GM18909 (cell line): ENCODE measurements around the gene IRF9.
A peak's percentile ranks its signal among the peaks of the same experiment; 100 is the strongest.
"Not testable (repeated sequence)": the region's sequence is repeated elsewhere in the genome, so short reads cannot be mapped to it uniquely, and the experiment has no call there.

Source experiments
- ATAC-seq: cut with Tn5 transposase; IDR thresholded peaks from one replicate; pipeline ENCODE4 v1.9.1; 2021; ENCODE audit warnings: mild to moderate bottlenecking; ENCODE audit not compliant: unreplicated experiment, poor library complexity

The IRF9 gene

DNA sequence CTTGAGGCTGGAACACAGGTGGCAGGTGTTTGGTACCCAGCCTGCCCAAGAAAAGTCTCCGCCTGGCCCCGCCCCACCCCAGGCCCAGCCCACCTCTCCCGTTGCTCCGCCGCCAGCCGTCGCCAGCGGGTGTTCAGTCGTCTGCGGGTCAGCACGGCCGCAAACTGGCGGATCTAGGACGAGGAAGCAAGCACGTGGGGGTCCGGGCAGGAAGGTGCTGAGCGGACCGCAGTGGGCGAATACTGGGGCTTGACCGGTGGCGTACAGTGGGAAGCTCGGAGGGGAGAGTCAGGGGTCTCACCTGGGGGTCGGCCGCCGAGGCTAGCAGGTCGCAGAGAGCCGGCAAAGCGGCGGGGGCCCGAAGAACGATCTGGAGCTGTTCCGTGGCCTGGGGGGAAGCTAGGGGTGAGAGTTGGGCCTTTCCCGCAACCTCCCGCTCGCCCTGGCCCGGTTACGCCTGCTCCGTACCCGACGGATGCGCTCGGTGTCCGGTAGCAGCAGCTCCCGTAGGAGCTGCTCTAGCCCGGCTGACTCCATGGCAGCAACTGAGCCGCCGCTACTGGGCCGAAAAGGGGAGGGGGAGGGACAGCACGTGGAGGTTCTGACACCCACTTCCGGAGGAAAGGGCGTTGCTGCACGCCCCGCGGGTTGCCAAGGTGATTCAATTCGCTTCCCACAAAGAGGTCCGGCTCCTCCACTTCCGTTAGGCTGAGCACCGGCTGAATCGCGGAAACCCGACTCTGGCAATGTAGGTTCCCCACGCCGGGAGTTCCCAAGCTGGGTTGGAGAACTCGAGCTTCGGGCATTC is 27.4 kb downstream of the IRF9 start, which contains the start of gene IPO4:
TSS of gene IPO4 (minus strand) at position 566 of the 808 bp plus-strand sequence. CDS start at position 537, 29 bp downstream.
- peak; percentile 92 for ATAC-seq

- ATAC-seq: no peak
These were observed 28.0 kb downstream of the IRF9 start for GRCh38 chr14:24189059-24189375.

GRCh38 chr14:24189460-24189859 is 28.4 kb downstream of the IRF9 start:
- ATAC-seq: no peak

GRCh38 chr14:24190416-24190815 is 29.4 kb downstream of the IRF9 start:
- ATAC-seq: no peak

- ATAC-seq: no peak
These were observed 31.9 kb downstream of the IRF9 start for GRCh38 chr14:24192933-24193332.

DNA sequence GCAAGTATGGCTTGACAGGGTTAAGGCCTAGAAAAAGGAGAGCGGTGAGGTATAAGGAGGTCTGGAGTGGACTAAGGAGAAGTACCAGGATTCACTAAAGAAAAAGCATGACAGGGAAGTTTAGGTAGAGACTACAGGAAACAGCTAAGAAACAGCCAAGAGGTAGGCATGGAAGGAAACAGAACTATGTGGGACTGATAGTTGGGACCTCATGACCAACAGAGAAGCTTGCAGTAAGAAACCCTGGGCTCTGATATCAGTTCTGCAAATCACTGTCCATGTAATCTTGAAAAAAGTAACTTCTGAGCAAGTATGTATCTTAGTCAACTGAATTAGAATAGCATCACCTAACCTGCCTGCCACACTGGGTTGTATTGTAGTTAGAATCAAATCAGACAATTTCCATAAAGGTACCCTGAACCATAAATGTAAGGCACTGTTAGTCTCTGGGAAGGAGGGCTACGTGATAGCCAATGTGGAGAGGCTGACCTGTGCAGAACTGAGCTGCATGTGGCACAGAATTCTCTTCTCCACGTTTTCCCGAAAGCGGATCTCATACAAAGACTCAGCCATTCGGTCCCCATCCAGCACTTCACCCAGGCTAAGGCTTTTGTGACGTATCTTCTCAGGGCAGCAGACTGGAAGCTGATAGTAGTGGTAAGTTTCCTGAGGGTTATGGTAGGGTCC is 33.3 kb downstream of the IRF9 start:
- ATAC-seq: no peak

DNA sequence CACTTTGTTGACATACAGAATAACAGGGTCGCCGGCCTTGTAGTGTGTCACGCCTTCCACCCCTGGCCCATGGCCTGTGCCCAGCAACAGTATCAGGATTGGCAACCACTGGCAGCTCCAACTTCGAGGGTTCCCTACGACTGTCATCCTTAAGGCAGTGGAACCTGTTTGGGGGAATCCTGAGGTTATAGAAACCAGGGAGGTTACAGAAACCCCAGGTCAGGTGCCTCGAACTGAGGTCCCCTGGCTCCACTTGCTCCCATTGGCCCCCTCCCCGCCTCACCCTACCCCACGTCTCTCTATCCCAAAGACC is 33.8 kb downstream of the IRF9 start:
- ATAC-seq: no peak

DNA sequence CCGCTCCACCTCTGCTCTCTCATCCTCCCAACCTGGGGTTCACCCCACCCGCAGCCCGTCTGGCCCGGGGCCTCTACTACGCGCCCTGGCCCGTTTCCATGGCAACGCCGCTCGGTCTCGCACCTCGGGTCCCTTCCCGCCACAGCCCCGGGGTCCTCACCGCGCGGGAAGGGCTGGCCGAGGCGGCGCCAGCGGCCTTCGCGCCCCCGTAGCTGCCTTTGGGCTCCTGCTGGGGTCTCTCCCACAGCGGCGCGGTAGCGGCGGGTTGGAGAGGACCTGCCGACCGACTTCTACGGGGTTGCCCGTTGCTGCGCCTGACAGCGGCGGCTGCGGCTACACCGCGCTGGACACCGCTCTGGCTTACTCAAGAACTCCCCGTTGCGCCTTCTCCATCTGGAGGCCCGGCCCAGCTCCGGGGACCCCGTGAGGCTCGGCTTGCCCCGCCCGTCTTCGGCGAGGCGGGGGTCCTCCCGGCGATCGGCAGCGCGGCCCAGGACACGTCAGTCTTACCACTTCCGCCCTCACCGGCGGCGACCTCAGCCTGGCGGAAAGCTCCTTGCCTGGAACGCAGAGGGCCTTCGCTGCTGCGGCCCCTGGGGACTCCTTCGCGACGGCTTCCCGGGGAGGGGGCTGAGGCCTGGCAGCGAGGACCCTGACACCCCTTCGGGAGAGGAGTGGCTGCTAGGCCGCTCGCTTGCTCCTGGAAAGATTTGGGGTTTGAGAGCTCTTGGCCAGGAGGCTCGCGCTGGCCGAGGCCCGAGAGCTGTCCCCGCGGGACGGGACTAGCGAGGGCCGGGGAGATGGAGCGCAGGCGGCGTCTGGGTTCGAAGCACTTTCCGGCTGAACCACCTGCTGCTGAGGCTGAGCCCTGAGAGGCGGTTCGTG is 34.4 kb downstream of the IRF9 start, which contains the start of gene TM9SF1:
TSS of gene TM9SF1 (minus strand) at position 256 of the 885 bp plus-strand sequence. CDS start 422 bp downstream, outside the sequence.
- ATAC-seq: peak; percentile 92

DNA sequence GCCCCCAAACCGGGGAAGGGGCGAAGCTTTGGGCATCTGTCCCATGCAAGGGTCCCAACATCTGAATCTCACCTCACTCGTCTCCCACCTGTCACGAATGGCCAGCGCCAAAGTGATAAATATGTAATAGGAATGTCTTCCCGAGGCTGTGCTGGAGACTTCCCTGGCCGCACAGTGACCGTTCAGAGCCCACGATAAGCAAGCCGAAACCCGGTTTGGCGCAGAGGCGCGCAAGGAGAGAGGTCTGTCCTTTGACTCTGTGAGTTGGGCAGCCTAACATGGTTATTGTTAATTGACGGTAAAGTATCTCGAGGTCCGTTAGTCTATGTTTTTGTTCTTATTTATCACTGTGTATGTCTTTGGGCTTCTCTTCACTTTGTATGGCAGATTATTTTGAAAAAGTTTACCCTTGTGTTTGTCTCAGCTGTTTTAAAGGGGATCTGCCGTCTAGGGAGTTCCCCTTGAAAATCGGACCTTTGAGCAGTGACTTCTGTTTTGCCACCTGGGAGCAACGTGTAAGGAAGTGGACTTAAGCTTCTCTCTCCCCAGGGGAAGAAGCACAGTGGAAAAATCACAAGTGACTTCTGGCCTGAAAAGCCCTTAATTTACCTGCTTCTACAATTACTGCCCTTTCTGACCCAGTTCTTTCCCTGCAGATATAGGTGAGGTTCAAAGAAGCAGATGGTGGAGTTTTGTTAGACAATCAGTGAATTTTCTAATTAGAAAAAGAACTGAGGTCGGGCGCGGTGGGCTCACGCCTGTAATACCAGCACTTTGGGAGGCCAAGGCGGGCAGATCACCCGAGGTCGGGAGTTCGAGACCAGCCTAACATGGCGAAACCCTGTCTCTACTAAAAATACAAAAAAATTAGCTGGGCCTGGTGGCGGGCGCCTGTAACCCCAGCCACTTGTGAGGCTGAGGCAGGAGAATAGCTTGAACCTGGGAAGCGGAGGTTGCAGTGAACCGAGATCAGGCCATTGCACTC is 35.3 kb downstream of the IRF9 start:
- ATAC-seq: no peak

- ATAC-seq: no peak
These were observed 36.0 kb downstream of the IRF9 start for GRCh38 chr14:24197056-24197450.

DNA sequence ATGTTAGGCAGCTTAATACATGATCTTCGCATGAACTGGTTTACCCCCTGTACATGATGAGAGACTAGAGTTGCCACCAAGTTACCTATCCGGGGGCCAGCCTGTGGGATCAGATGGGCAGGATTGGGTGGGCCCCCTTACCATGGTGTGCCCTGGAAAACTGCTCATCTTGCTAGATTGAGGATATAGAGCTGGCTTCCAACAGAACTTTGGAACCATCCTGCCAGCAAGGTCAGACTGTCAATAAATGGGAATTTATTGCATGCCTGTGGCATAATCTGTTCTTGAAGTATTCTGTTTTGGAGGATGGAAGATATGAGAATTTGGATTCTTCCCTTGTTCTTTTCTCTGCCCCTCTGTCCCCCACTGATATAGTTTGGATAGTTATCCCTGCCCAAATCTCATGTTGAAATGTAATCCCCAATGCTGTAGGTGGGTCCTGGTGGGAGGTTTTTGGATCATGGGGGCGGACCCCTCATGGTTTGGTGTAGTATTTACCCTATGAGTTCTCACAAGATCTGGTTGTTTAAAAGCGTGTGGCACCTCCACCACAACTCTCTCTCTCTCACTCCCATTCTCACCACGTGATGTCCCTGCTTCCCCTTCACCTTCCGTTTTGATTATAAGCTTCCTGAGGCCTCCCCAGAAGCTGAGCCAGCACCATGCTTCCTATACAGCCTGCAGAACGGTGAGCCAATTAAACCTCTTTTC is 37.9 kb downstream of the IRF9 start:
- no peak for ATAC-seq

DNA sequence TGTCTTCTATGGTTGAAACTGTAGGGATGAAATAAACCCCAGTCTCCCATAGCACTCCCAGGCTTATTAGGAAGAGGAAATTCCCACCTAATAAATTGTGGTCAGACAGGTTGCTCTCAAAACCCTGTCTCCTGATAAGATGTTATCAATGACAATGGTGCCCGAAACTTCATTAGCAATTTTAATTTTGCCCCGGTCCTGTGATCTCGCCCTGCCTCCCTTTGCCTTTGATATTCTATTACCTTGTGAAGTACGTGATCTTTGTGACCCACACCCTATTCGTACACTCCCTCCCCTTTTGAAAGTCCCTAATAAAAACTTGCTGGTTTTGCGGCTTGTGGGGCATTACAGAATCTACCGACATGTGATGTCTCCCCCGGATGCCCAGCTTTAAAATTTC is 41.5 kb downstream of the IRF9 start:
- not testable (repeated sequence) for ATAC-seq

GRCh38 chr14:24203249-24203886 is 42.3 kb downstream of the IRF9 start:
- ATAC-seq: not testable (repeated sequence)

DNA sequence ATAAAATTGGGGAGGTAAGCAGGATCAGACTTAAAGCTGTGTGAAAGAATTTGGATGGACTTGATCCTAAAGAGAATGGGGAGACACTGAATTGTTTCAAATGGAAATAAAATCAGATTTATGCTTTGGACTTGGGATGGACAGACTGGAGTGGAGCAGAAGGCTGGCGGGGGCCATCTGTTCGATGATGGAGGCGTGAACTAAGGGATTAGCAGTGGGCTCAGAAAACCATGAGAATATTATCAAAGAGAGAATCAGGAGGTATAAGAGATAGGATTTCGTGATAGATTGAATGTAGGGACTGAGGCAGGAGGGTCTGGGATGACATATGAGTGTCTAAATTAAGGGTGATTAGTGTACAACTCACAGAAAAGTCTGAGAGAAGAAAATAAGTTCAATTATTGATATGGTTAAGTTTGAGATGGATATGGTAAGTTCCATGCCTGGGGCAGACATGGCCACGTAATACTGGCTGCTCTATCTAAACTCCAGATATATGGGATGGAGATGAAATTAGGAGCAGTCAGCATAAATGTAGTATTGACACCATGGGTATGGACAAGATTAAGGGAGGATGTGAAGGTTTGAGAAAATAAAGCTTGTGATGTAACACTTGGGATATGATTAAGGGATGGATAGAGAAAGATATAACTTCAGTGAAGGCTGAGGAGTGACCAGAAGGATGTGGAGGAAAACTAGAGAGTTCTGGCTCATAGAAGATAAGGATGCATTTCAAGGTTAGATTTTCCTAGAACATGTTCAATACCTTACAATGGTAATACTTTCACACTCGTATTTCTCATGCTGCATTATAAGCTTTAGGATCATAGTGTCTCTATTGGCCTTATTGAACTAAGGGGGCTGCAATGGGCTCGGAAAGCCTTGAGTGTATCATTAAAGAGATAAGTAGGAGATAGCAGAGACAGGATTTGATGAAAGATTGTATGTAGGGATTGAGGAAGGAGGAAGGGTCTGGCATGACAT is 43.4 kb downstream of the IRF9 start:
- no peak for ATAC-seq

DNA sequence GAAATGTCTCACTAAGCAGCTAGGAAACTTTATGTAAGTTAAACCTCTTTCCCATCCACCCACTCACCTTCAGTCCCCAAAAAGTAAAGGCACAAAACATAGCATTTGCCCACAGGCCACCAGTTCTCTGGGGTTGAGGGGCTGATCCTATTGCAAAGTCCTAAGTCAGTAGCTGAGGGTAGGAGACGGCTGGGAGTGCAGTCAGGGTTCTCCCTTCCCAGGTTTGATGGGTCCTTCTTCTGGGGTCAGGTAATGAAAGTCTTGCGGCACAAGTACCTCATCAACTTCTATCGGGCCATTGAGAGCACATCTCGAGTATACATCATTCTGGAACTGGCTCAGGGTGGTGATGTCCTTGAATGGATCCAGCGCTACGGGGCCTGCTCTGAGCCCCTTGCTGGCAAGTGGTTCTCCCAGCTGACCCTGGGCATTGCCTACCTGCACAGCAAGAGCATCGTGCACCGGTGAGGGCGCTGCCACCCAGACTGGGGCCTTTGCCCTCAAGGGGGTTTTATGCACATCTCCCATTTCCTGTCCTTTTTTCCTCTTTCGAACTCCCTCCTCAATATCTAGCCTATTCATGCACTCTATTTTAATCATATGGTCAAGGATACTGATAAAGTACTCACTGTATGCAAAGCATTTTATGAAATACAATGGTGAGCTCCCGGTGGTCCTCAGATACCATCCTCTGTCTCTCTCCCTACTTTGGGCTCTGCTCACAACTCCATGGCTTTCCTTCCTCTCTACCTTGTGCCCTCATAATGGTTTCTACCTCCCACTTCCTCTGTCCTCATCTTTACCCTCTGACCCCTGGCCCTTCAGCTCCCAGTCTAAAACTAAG is 45.4 kb downstream of the IRF9 start:
- ATAC-seq: no peak

GRCh38 chr14:24207104-24207551 is 46.1 kb downstream of the IRF9 start:
- no peak for ATAC-seq

DNA sequence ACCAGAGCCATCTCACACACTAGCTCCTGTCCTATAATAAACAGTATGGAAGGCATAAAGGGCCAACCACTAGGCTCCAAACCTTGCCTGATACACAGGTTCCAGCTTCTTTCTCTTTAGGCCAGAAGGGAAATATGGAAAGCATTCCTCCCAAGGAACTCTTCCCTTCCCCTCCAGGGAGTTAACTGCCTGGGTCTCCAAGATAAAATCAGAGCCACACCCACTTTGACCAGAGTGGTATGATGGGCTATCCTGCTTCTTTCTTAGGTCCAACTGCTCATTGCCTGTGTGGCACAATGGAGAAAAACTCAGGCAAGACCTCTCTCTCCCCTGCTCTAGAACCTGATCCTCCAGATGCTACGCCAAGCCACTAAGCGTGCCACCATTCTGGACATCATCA is 46.6 kb downstream of the IRF9 start:
- ATAC-seq: no peak
